Thyroid gland (tissue), 4 donors: Measurements from ENCODE around the gene CDC42BPG.

ENCODE experiments used
- CTCF ChIP-seq, 6 experiments: fragments of 200-600 bp in 3 of 6; fragments of 450-650 bp in 3 of 6; sonication (generic) in 3 of 6; IDR thresholded peaks; one replicate each; pipeline ENCODE4 v1.5.1; 2016 to 2019; ENCODE audit warnings: antibody characterized with exemption in 6 of 6, mild to moderate bottlenecking in 2 of 6, inconsistent platforms in 1 of 6, moderate library complexity in 1 of 6
- POLR2A ChIP-seq, 2 donors: fragments of 450-650 bp; IDR thresholded peaks; one replicate each; pipeline ENCODE4 v1.6.1; 2017; ENCODE audit warnings: antibody characterized with exemption in 2 of 2, mild to moderate bottlenecking in 2 of 2, moderate library complexity in 1 of 2

- no peak for TF ChIP-seq CTCF (IDR thresholded peaks at IDR 0.05)
- TF ChIP-seq POLR2A (IDR thresholded peaks at IDR 0.05) = no peak
Observed at GRCh38 chr11:64882243-64882642, 37.8 kb upstream of the CDC42BPG start.
